HCT116 (cell line): ENCODE results near the gene ALDOA. TPM values are rescaled to one million over a fixed set of nuclear protein-coding genes. Genes with fewer than 3 reads are reported as not detected.

Experiments
- ATAC-seq: fragments of 200-7000 bp; cut with Tn5 transposase; 2 replicates; pipeline ENCODE4 v1.9.1; 2020; ENCODE audit warnings: mild to moderate bottlenecking, moderate library complexity
- BruUV-seq: library from RNA; stranded (reverse); fragments of 400-500 nt; replicated peaks from 2 replicates; lab custom pipeline; 2021; lab: Mats Ljungman, UMichigan
- CTCF ChIA-PET: fragments of 300-600 bp; sonication (Branson Sonifier 250); formaldehyde crosslinking; loops from one replicate; lab custom pipeline; 2021; ENCODE audit warnings: antibody characterized with exemption; lab: Charles Lee
- POLR2A ChIA-PET: fragments of 300-600, 350-600 bp; sonication (Branson Sonifier 250); formaldehyde crosslinking; loops from one replicate; lab custom pipeline; 2021; ENCODE audit warnings: antibody characterized with exemption; lab: Charles Lee
- RAD21 ChIA-PET, 2 experiments: fragments of 300-600 bp; sonication (Branson Sonifier 250); formaldehyde crosslinking; loops; one replicate each; lab custom pipeline; 2023; ENCODE audit warnings: low total read pairs in 2 of 2; ENCODE audit not compliant: uncharacterized antibody in 2 of 2, unreplicated experiment in 2 of 2, low non-redundant PET in 1 of 2; lab: Charles Lee
- DNase-seq: peaks from one replicate; pipeline ENCODE4 v3.0.0-alpha.2; 2010; ENCODE audit warnings: low read depth, low spot score
- H2AFZ ChIP-seq: fragments of 200-600 bp; shearing (Covaris generic), sonication (generic); 2 replicates; pipeline ENCODE4 v1.6.1; 2017; ENCODE audit warnings: low read depth, mixed run types, mixed read lengths, antibody characterized with exemption, low read length; ENCODE audit not compliant: poor library complexity, severe bottlenecking
- H3K27ac ChIP-seq: 2 replicates; pipeline ENCODE4 v1.5.1; 2012; ENCODE audit warnings: low read depth, low read length
- H3K27me3 ChIP-seq: fragments of 200-600 bp; sonication (generic); 2 replicates; pipeline ENCODE4 v1.6.1; 2016; ENCODE audit warnings: mixed run types, low read length, mixed read lengths; ENCODE audit not compliant: insufficient read depth
- H3K36me3 ChIP-seq, 2 experiments: fragments of 200-500 bp in 1 of 2; fragments of 200-600 bp in 1 of 2; sonication (Bioruptor generic) in 1 of 2; sonication (generic) in 1 of 2; 2 replicates each; pipeline versions ENCODE4 v1.5.1 to v1.6.1; 2014 to 2016; ENCODE audit warnings: low read length in 2 of 2, inconsistent platforms in 1 of 2, mixed read lengths in 1 of 2, mixed run types in 1 of 2; ENCODE audit not compliant: insufficient read depth in 2 of 2, control insufficient read depth in 1 of 2
- H3K4me1 ChIP-seq, 2 experiments: fragments of 200-600 bp in 1 of 2; sonication (generic) in 1 of 2; 2 replicates each; pipeline versions ENCODE4 v1.5.1 to v1.6.1; 2012 to 2017; ENCODE audit warnings: low read length in 2 of 2, inconsistent platforms in 1 of 2, mild to moderate bottlenecking in 1 of 2, mixed read lengths in 1 of 2, mixed run types in 1 of 2, moderate library complexity in 1 of 2; ENCODE audit not compliant: insufficient read depth in 2 of 2, control insufficient read depth in 1 of 2
- H3K4me2 ChIP-seq: fragments of 200-600 bp; sonication (generic); 2 replicates; pipeline ENCODE4 v1.6.1; 2017; ENCODE audit warnings: mixed run types, low read length, mixed read lengths
- H3K4me3 ChIP-seq, 2 experiments: fragments of 200-600 bp in 1 of 2; sonication (generic) in 1 of 2; replicated peaks in 1 of 2; 2 replicates each; pipeline ENCODE4 v1.5.1; 2011 to 2016; ENCODE audit warnings: low read length in 2 of 2, control low read depth in 1 of 2, low read depth in 1 of 2, mild to moderate bottlenecking in 1 of 2, mixed read lengths in 1 of 2, mixed run types in 1 of 2
- H3K79me2 ChIP-seq: fragments of 200-600 bp; sonication (generic); 2 replicates; pipeline ENCODE4 v1.6.1; 2017; ENCODE audit warnings: mild to moderate bottlenecking, mixed run types, low read length, moderate library complexity, mixed read lengths; ENCODE audit not compliant: insufficient read depth
- H3K9ac ChIP-seq: fragments of 200-600 bp; sonication (generic); 2 replicates; pipeline ENCODE4 v1.6.1; 2016; ENCODE audit warnings: low read length, mixed read lengths
- H3K9me2 ChIP-seq: fragments of 200-600 bp; sonication (generic), shearing (Covaris generic); 2 replicates; pipeline ENCODE4 v1.6.1; 2017; ENCODE audit warnings: mixed run types, mild to moderate bottlenecking, moderate library complexity; ENCODE audit not compliant: insufficient read depth
- H3K9me3 ChIP-seq, 2 experiments: fragments of 200-500 bp in 1 of 2; fragments of 200-600 bp in 1 of 2; sonication (Bioruptor generic) in 1 of 2; sonication (generic) in 1 of 2; 2 replicates each; pipeline ENCODE4 v1.6.1; 2014 to 2017; ENCODE audit warnings: low read length in 2 of 2, mixed read lengths in 2 of 2, inconsistent platforms in 1 of 2, low read depth in 1 of 2, mild to moderate bottlenecking in 1 of 2, mixed run types in 1 of 2, moderate library complexity in 1 of 2; ENCODE audit not compliant: control insufficient read depth in 1 of 2, insufficient read depth in 1 of 2
- H4K20me1 ChIP-seq: fragments of 200-600 bp; sonication (generic), shearing (Covaris generic); 2 replicates; pipeline ENCODE4 v1.6.1; 2017; ENCODE audit warnings: mixed run types, mild to moderate bottlenecking, moderate library complexity; ENCODE audit not compliant: insufficient read depth
- CEBPB ChIP-seq: IDR thresholded peaks from 2 replicates; pipeline ENCODE4 v1.6.1; 2012; ENCODE audit warnings: low read depth
- ELF1 ChIP-seq: IDR thresholded peaks from 2 replicates; pipeline ENCODE4 v1.6.1; 2012; ENCODE audit warnings: low read depth, borderline replicate concordance
- EZH2phosphoT487 ChIP-seq: fragments of 200-600 bp; IDR thresholded peaks from 2 replicates; pipeline ENCODE4 v1.6.1; 2018; ENCODE audit warnings: antibody characterized with exemption, borderline replicate concordance
- JUND ChIP-seq: IDR thresholded peaks from 2 replicates; pipeline ENCODE4 v1.6.1; 2012
- POLR2A ChIP-seq: IDR thresholded peaks from 2 replicates; pipeline ENCODE4 v1.7.0; 2011; ENCODE audit warnings: borderline replicate concordance; ENCODE audit not compliant: insufficient read depth, insufficient read length; ENCODE audit errors: extremely low read depth
- POLR2AphosphoS5 ChIP-seq: IDR thresholded peaks from 2 replicates; pipeline ENCODE4 v1.6.1; 2011; ENCODE audit warnings: mild to moderate bottlenecking, low read depth, low read length, moderate library complexity
- SP1 ChIP-seq: IDR thresholded peaks from 2 replicates; pipeline ENCODE4 v1.6.1; 2012; ENCODE audit warnings: low read depth
- TCF7L2 ChIP-seq: IDR thresholded peaks from 2 replicates; pipeline ENCODE4 v1.7.0; 2011; ENCODE audit warnings: borderline replicate concordance, inconsistent platforms; ENCODE audit not compliant: insufficient read depth, insufficient read length; ENCODE audit errors: extremely low read depth
- YY1 ChIP-seq: IDR thresholded peaks from 2 replicates; pipeline ENCODE4 v1.6.1; 2011; ENCODE audit warnings: low read length, low read depth, moderate library complexity, mild to moderate bottlenecking; ENCODE audit not compliant: insufficient replicate concordance; ENCODE audit errors: extremely low read depth
- ZNF274 ChIP-seq: fragments of 200-500 bp; sonication (Bioruptor generic); IDR thresholded peaks from 2 replicates; pipeline ENCODE4 v1.6.1; 2014; ENCODE audit warnings: mild to moderate bottlenecking, low read depth, low read length, inconsistent platforms
- intact Hi-C: fragments of 100-400 bp; cut with micrococcal nuclease; formaldehyde crosslinking; loops from 2 replicates; pipeline ENCODE4 v1.10.0; 2022
- total RNA-seq: library from RNA; stranded (reverse); gene quantifications from one replicate; pipeline ENCODE4 v1.2.1, GENCODE V29; 2021; ENCODE audit not compliant: unreplicated experiment
- TF ChIP-seq, protein P1 (sequence below): IDR thresholded peaks from 2 replicates; pipeline ENCODE4 v1.6.1; 2012
- TF ChIP-seq, protein P2 (sequence below): IDR thresholded peaks from 2 replicates; pipeline ENCODE4 v1.6.1; 2011; ENCODE audit warnings: mild to moderate bottlenecking, low read length, moderate library complexity; ENCODE audit not compliant: insufficient replicate concordance; ENCODE audit errors: extremely low read depth

The ALDOA gene
- total RNA-seq, 1 experiment from 2014 or later: 2,423 TPM

DNA sequence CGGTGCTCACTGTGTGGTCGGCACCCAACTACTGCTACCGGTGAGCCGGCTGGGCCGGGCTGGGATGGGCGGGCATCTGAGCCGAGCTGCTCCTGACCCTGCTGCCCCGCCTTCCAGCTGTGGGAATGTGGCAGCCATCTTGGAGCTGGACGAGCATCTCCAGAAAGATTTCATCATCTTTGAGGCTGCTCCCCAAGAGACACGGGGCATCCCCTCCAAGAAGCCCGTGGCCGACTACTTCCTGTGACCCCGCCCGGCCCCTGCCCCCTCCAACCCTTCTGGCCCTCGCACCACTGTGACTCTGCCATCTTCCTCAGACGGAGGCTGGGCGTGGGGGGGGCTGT, 19.2 kb downstream of the ALDOA start:
- intact Hi-C loops: no loop called here
- no peak overlapping the region for H3K9ac ChIP-seq
- no peaks in the 10 kb centered on the region for H3K27me3 ChIP-seq
- H3K9me2 ChIP-seq: no peaks in the 10 kb centered on the region
- TF ChIP-seq EZH2phosphoT487 (no peak), POLR2A (no peak), JUND (no peak), YY1 (no peak), ZNF274 (no peak), SP1 (no peak), POLR2AphosphoS5 (no peak), TCF7L2 (no peak), ELF1 (no peak), CEBPB (no peak)
- TF ChIP-seq, protein P1, sequence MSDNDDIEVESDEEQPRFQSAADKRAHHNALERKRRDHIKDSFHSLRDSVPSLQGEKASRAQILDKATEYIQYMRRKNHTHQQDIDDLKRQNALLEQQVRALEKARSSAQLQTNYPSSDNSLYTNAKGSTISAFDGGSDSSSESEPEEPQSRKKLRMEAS: no peak
- TF ChIP-seq, protein P2, sequence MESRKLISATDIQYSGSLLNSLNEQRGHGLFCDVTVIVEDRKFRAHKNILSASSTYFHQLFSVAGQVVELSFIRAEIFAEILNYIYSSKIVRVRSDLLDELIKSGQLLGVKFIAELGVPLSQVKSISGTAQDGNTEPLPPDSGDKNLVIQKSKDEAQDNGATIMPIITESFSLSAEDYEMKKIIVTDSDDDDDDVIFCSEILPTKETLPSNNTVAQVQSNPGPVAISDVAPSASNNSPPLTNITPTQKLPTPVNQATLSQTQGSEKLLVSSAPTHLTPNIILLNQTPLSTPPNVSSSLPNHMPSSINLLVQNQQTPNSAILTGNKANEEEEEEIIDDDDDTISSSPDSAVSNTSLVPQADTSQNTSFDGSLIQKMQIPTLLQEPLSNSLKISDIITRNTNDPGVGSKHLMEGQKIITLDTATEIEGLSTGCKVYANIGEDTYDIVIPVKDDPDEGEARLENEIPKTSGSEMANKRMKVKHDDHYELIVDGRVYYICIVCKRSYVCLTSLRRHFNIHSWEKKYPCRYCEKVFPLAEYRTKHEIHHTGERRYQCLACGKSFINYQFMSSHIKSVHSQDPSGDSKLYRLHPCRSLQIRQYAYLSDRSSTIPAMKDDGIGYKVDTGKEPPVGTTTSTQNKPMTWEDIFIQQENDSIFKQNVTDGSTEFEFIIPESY: no peak
- TF ChIP-seq, all 23 proteins: peak for 0
- Histone ChIP-seq H3K4me2 (no peak overlapping the region), H3K9me3 (no peaks in the 10 kb centered on the region), H4K20me1 (no peaks in the 10 kb centered on the region), H3K4me1 (peaks cover 0 to 14% of the 10 kb centered on the region in 2 experiments; a peak in 2 of 4 replicates), H3K4me3 (no peak overlapping the region), H2AFZ (no peak overlapping the region), H3K27ac (no peak overlapping the region), H3K79me2 (peaks cover 14% of the 10 kb centered on the region), H3K36me3 (peaks cover 30 to 43% of the 10 kb centered on the region in 2 experiments; a peak in 3 of 4 replicates)
- ATAC-seq: no peak
- CTCF ChIA-PET: no interaction called here
- no peak for DNase-seq
- BruUV-seq: no TSS peak
- RAD21 ChIA-PET: no interaction called here
- POLR2A ChIA-PET: no interaction called here
